ENCODE results near the gene ISM1.

ISM1 gene

GRCh38 chr20:13283869-13284829, 63.1 kb downstream of the ISM1 start:
- DNase-seq (ENCODE audit: low spot score) = no peak

GRCh38 chr20:13284830-13285229, 63.8 kb downstream of the ISM1 start:
- no peak for DNase-seq (ENCODE audit: low spot score)

GRCh38 chr20:13285408-13285807, 64.3 kb downstream of the ISM1 start:
- no peak for DNase-seq (ENCODE audit: low spot score)

- no peak for DNase-seq (ENCODE audit: low spot score)
Observed at GRCh38 chr20:13286052-13286451, 65.0 kb downstream of the ISM1 start.

- no peak for DNase-seq (ENCODE audit: low spot score)
Observed at GRCh38 chr20:13286607-13287006, 65.5 kb downstream of the ISM1 start.

GRCh38 chr20:13288357-13288756, 67.3 kb downstream of the ISM1 start:
- no peak for DNase-seq (ENCODE audit: low spot score)

- no peak for DNase-seq (ENCODE audit: low spot score)
Observed at GRCh38 chr20:13289031-13289430, 68.0 kb downstream of the ISM1 start.

GRCh38 chr20:13290724-13291123, 69.7 kb downstream of the ISM1 start:
- DNase-seq (ENCODE audit: low spot score) = no peak

- no peak for DNase-seq (ENCODE audit: low spot score)
Observed at GRCh38 chr20:13291157-13291556, 70.1 kb downstream of the ISM1 start.

GRCh38 chr20:13292201-13292885, 71.3 kb downstream of the ISM1 start:
- no peak for DNase-seq (ENCODE audit: low spot score)

- no peak for DNase-seq (ENCODE audit: low spot score)
Observed at GRCh38 chr20:13294522-13294921, 73.4 kb downstream of the ISM1 start.

GRCh38 chr20:13295637-13296036, 74.6 kb downstream of the ISM1 start:
- DNase-seq (ENCODE audit: low spot score) = no peak

- no peak for DNase-seq (ENCODE audit: low spot score)
Observed at GRCh38 chr20:13296070-13296469, 75.0 kb downstream of the ISM1 start.

- no peak for DNase-seq (ENCODE audit: low spot score)
Observed at GRCh38 chr20:13297147-13297899, 76.2 kb downstream of the ISM1 start.

GRCh38 chr20:13298692-13299373, 77.8 kb downstream of the ISM1 start:
- no peak for DNase-seq (ENCODE audit: low spot score)

- DNase-seq (ENCODE audit: low spot score) = no peak
Observed at GRCh38 chr20:13299401-13299800, 78.3 kb downstream of the ISM1 start.

- DNase-seq (ENCODE audit: low spot score) = no peak
Observed at GRCh38 chr20:13301596-13301995, 80.5 kb downstream of the ISM1 start.

- DNase-seq (ENCODE audit: low spot score) = peak; percentile 4
Observed at GRCh38 chr20:13302647-13303450, 81.8 kb downstream of the ISM1 start.

- DNase-seq (ENCODE audit: low spot score) = no peak
Observed at GRCh38 chr20:13305284-13305683, 84.2 kb downstream of the ISM1 start.

GRCh38 chr20:13307562-13308163, 86.6 kb downstream of the ISM1 start:
- no peak for DNase-seq (ENCODE audit: low spot score)

GRCh38 chr20:13312300-13312699, 91.2 kb downstream of the ISM1 start:
- no peak for DNase-seq (ENCODE audit: low spot score)

All from globus pallidus (tissue), 1 donor.